ENCODE data around the gene ZNF575. TPM values are rescaled to one million over a fixed set of nuclear protein-coding genes. Genes with fewer than 3 reads are reported as not detected.

ZNF575 gene
- polyA plus RNA-seq, 3 donors, result 0.25 to 0.79 (median 0.29) TPM

- Mint-ChIP-seq H3K27me3 (ENCODE audit: low read depth in 3 of 3) (peaks cover 0 to 4% (median 0%) of the 10 kb centered on the region in 3 donors), H3K4me1 (peaks cover 38% of the 10 kb centered on the region), H3K36me3 (peaks cover 8 to 15% of the 10 kb centered on the region in 2 donors), H3K27ac (peak overlapping the region; percentile 79 to 97 (median 89)), H3K4me3 (peak overlapping the region; percentile 55), H3K9me3 (no peaks in the 10 kb centered on the region)
- Histone ChIP-seq H3K9ac (ENCODE audit: insufficient read depth, low read length, poor library complexity, severe bottlenecking) (no peak overlapping the region), H2AFZ (ENCODE audit: insufficient read depth, low read depth, low read length, poor library complexity, severe bottlenecking) (peak overlapping the region; percentile 48), H3K9me3 (replicated peaks in 1 of 2; ENCODE audit: control insufficient read depth in 1 of 2, insufficient read depth in 1 of 2, low read length in 2 of 2) (no peaks in the 10 kb centered on the region), H4K20me1 (ENCODE audit: insufficient read depth, low read length) (no peaks in the 10 kb centered on the region), H3K27me3 (ENCODE audit: control insufficient read depth in 2 of 2, insufficient read depth in 2 of 2, low read length in 2 of 2) (no peaks in the 10 kb centered on the region), H3K4me3 (replicated peaks in 1 of 3; ENCODE audit: low read depth in 2 of 3, low read length in 3 of 3) (peak overlapping the region; percentile 4 to 87 (median 35)), H3K27ac (ENCODE audit: low read depth in 1 of 2, low read length in 2 of 2) (peak overlapping the region; percentile 71), H3K79me2 (ENCODE audit: insufficient read depth, low read length) (peaks cover 26% of the 10 kb centered on the region), H3K36me3 (replicated peaks in 1 of 2; ENCODE audit: control insufficient read depth in 1 of 2, insufficient read depth in 2 of 2, low read length in 2 of 2) (peaks cover 0 to 12% of the 10 kb centered on the region in 2 donors), H3K4me2 (replicated peaks; ENCODE audit: extremely low read depth, low read length, poor library complexity, severe bottlenecking) (peak overlapping the region; percentile 79), H3K4me1 (ENCODE audit: control insufficient read depth in 1 of 2, insufficient read depth in 2 of 2, low read length in 2 of 2) (peaks cover 33 to 36% of the 10 kb centered on the region in 2 donors)
- peak in 1 of 3 donors; percentile 40 for DNase-seq
- WGBS (ENCODE audit: insufficient coverage), result 71% methylated on average over 33 of the region's 37 CpGs
- intact Hi-C loops (cut with micrococcal nuclease), result loop anchor here (1.0 kb wide), 1 partner anchor 20 kb away; the partner anchor contains the start of genes IRGQ (in 2 of the 2) and ZNF576 (in 2 of the 2)
- TF ChIP-seq, protein P1, sequence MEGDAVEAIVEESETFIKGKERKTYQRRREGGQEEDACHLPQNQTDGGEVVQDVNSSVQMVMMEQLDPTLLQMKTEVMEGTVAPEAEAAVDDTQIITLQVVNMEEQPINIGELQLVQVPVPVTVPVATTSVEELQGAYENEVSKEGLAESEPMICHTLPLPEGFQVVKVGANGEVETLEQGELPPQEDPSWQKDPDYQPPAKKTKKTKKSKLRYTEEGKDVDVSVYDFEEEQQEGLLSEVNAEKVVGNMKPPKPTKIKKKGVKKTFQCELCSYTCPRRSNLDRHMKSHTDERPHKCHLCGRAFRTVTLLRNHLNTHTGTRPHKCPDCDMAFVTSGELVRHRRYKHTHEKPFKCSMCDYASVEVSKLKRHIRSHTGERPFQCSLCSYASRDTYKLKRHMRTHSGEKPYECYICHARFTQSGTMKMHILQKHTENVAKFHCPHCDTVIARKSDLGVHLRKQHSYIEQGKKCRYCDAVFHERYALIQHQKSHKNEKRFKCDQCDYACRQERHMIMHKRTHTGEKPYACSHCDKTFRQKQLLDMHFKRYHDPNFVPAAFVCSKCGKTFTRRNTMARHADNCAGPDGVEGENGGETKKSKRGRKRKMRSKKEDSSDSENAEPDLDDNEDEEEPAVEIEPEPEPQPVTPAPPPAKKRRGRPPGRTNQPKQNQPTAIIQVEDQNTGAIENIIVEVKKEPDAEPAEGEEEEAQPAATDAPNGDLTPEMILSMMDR (IDR thresholded peaks at IDR 0.05), result no peak
Observed at GRCh38 chr19:43575955-43576878, 43.2 kb downstream of the ZNF575 start.

DNA sequence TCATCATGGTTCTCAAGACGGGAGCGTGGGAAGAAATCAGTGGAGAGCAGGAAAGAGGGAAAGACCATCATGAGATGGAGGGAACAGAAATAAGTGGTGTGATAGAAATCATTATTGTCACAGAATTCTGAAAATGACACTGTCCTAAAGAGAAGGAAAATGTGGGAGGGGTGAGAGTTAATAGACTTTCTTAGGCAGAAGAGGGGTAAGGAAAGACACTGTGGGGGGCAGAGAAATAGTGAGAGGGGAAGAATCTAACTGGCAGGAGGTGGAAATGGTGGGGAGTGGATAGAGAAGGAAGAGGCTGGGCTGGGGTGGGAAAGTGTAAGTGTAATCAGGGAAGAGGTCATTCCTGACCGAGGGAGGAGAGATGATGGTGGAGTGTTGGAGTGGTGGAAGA lies 45.8 kb downstream of the ZNF575 start:
- Mint-ChIP-seq H3K9me3 (no peaks in the 10 kb centered on the region), H3K4me1 (peaks cover 38% of the 10 kb centered on the region)
- no peak overlapping the region for H2AFZ ChIP-seq (ENCODE audit: insufficient read depth, low read depth, low read length, poor library complexity, severe bottlenecking)

More for the DNA sequence above, 45.8 kb downstream of the ZNF575 start:
- Histone ChIP-seq H3K79me2 (ENCODE audit: insufficient read depth, low read length) (peaks cover 15% of the 10 kb centered on the region), H3K4me2 (replicated peaks; ENCODE audit: extremely low read depth, low read length, poor library complexity, severe bottlenecking) (no peak overlapping the region), H3K27ac (ENCODE audit: low read depth in 1 of 2, low read length in 2 of 2) (no peak overlapping the region), H3K27me3 (ENCODE audit: control insufficient read depth in 2 of 2, insufficient read depth in 2 of 2, low read length in 2 of 2) (no peaks in the 10 kb centered on the region), H3K9ac (ENCODE audit: insufficient read depth, low read length, poor library complexity, severe bottlenecking) (no peak overlapping the region), H4K20me1 (ENCODE audit: insufficient read depth, low read length) (no peaks in the 10 kb centered on the region), H3K36me3 (replicated peaks in 1 of 2; ENCODE audit: control insufficient read depth in 1 of 2, insufficient read depth in 2 of 2, low read length in 2 of 2) (no peaks in the 10 kb centered on the region), H3K4me3 (replicated peaks in 1 of 3; ENCODE audit: low read depth in 2 of 3, low read length in 3 of 3) (no peak overlapping the region), H3K9me3 (replicated peaks in 1 of 2; ENCODE audit: control insufficient read depth in 1 of 2, insufficient read depth in 1 of 2, low read length in 2 of 2) (no peaks in the 10 kb centered on the region), H3K4me1 (ENCODE audit: control insufficient read depth in 1 of 2, insufficient read depth in 2 of 2, low read length in 2 of 2) (peaks cover 39% of the 10 kb centered on the region in 2 donors)
- H3K27ac Mint-ChIP-seq, result peak overlapping the region in 2 of 7 donors; percentile 43 to 74
- intact Hi-C loops (cut with micrococcal nuclease), result no loop called here
- peaks cover 0 to 4% (median 0%) of the 10 kb centered on the region in 3 donors for H3K27me3 Mint-ChIP-seq (ENCODE audit: low read depth in 3 of 3)
- DNase-seq, result no peak
- TF ChIP-seq, protein P1 (IDR thresholded peaks at IDR 0.05), result no peak
- no peak overlapping the region for H3K4me3 Mint-ChIP-seq
- H3K36me3 Mint-ChIP-seq, result peaks cover 0 to under 1% of the 10 kb centered on the region in 2 donors
- 86% methylated on average over 3 of the region's 3 CpGs for WGBS (ENCODE audit: insufficient coverage)
